NAMALWA (cell line): ENCODE measurements around the gene S100A5.

Experiments
- DNase-seq: peaks from one replicate; pipeline ENCODE4 v3.0.0-alpha.2; 2015; ENCODE audit warnings: low spot score

Gene S100A5

GRCh38 chr1:153506831-153507413, 33.8 kb downstream of the S100A5 start:
- DNase-seq = no peak

DNA sequence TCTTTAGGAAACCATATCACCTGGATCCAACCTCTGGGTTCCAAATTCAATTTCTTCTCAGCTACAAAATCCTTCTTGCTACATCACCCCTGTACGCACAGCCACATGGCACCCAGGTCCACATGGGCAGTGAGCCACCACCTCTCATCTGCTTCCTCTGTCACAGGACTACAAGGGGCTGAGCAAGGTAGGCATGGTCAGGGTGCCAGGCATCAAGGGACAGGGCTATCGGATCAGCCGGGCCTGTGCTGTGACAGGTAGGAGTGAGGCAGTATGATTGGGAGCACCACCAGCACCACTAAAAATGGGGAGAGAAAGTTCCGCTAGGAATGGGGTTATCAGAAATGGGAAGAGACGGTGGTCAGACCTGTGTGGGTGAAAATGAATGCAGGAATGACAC, 34.3 kb downstream of the S100A5 start:
- DNase-seq = no peak

GRCh38 chr1:153505576-153505975, 35.2 kb downstream of the S100A5 start:
- no peak for DNase-seq

GRCh38 chr1:153503766-153504165, 37.0 kb downstream of the S100A5 start:
- DNase-seq = no peak

- DNase-seq = no peak
Observed at GRCh38 chr1:153498746-153499145, 42.0 kb downstream of the S100A5 start.

DNA sequence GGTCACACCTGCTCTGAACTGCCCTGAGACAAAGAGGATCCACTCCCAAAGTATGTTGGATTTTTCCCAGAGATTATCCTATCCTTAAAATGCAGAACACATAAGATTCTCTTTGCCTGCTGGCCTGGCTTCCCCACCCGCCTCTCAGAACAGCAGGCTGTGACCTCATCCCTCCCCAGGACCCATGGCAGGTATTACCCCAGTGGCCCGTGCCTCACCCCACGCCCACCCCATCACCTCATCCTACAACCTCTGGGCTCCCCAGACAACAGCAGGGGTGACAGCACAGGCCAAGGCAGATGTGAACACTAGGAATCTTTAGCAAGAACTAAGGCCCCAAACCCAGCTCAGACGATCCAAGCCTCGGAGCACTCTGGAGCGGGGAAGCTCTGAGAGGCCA, 45.2 kb downstream of the S100A5 start:
- no peak for DNase-seq

DNA sequence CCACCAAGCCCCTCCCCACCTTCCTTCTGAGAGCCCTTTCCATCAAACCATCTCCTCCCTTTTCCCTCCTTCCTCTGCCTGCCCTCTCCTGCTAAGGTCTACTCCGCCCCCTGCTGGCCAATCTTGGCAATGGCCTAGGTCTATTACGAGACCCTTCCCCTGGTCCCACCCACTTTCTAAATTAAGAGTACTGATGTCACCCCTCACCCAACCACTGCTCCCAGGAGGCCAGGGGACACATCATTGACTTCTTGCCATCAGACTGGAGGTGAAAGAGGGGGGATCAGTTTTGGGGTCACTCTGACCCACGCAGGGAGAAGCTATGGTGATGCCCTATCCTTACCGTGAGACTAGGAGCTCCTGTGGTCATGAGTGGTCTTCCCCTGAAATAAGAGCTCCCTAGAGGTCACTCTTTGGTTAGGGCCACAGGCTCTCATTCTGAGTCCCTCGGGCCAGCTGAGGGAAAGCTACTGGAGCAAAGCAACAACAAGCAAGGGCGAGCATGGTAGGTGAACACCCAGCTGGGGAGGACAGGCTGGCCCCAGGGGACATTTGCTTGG, 45.7 kb downstream of the S100A5 start:
- DNase-seq = peak; percentile 92

DNA sequence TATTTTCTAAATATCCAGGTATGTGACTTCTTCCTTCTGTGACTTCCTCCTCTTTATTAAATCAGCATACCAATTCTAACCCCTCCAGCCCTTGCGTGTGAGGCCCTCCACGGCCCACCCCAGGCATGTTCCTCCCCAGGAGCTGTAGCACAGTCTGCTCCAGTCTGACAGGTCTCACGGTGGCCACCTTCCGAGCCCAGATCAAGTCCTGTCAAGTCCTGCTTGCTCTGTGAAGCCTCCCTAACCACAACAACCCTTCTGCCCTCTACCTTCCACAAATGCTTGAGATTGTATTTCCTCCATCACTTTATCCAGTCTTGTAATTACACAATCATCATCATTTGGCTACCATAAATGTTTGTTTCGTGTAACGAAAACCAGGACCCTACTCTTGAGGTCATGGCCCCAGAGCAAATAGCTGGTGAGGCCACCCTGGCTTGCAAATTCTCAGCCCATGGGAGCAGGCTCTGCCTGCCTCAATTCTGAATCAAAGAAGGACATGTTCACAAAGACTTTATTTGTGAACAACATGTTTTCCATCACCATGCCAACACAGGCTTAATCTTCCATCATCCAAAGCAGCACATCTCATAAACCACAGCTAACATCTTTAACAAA, 47.3 kb downstream of the S100A5 start:
- peak; percentile 46 for DNase-seq

DNA sequence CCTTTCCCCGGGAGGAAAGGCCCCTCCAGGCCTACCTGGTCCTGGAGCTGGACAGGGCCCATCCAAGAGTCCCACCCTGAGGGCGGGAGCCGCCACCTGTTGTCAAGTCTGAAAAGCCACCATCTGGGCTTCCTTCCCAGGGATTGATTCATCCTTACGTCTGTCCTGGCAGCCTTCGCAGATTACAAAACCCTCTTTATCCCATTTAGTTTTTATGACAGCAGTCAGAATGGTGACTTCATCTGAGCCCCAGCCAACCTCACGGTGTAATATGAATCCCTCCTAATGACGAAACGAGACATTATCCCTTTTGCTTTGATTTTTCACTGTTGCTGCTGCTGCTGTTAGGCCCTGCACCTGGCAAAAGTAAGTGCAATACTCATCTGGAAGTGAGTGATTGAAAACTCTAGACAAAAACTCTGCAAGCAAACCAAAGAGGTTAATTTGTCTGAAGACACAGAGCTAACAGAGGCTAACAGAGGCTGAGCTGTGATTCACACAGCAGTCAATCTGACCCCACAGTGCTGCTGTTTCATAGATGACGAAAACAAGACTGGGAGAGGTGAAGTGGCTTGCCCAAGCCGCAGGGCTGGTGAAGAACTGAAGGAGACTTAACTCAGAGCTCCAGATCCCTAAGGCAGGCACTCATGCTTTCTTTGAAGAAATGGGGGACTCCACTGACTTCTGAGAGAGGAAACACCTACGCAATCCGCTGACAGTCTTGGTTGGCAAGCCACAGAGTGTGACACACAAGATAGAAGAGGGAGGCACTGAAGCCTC, 50.3 kb downstream of the S100A5 start:
- no peak for DNase-seq

DNA sequence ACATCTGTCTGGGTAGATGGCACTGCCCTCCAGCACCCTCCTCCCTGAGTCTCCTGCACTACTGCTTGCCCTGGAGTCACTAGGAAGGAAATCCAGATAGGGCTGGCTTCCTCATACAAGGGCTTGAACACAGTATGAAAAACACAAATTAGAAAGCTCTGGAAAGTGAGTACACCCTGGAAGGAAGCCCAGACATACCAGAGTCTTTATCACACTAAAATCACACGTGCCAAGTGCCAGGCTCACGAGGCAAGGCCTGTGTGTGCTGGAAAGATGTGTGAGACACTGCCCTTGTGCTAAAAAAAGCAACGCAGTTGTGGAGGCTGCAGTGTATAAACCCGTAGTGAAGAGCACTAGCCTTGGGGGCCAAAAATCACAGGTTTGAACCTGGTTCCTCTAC, 52.0 kb downstream of the S100A5 start:
- DNase-seq = no peak

- DNase-seq = no peak
Observed at GRCh38 chr1:153487707-153488106, 53.0 kb downstream of the S100A5 start.
